WTC11 (cell line): ENCODE results near the gene AURKAIP1. TPM values are rescaled to one million over a fixed set of nuclear protein-coding genes. Genes with fewer than 3 reads are reported as not detected.

ENCODE experiments used
- ATAC-seq: fragments of 200-7000 bp; cut with Tn5 transposase; 2 replicates; pipeline ENCODE4 v1.10.0; 2021; ENCODE audit warnings: mild to moderate bottlenecking, moderate library complexity
- CTCF ChIA-PET: fragments of 300-600 bp; sonication (Branson Sonifier 250); formaldehyde crosslinking; loops from one replicate; lab custom pipeline; 2021; ENCODE audit warnings: antibody characterized with exemption; lab: Charles Lee
- POLR2A ChIA-PET: fragments of 350-600 bp; sonication (Branson Sonifier 250); formaldehyde crosslinking; loops from one replicate; lab custom pipeline; 2021; ENCODE audit warnings: antibody characterized with exemption; lab: Charles Lee
- DNase-seq: peaks from one replicate; pipeline ENCODE4 v3.0.0; 2021; ENCODE audit warnings: low spot score
- H3K27ac Mint-ChIP-seq: 2 replicates; pipeline ENCODE4 v1.8.0; 2021; ENCODE audit warnings: mixed read lengths
- H3K27me3 Mint-ChIP-seq: 2 replicates; pipeline ENCODE4 v1.8.0; 2021; ENCODE audit warnings: low read depth, mild to moderate bottlenecking, moderate library complexity, mixed read lengths
- H3K36me3 Mint-ChIP-seq: 2 replicates; pipeline ENCODE4 v1.8.0; 2021; ENCODE audit warnings: mixed read lengths
- H3K4me1 Mint-ChIP-seq: 2 replicates; pipeline ENCODE4 v1.8.0; 2022; ENCODE audit warnings: mixed read lengths
- H3K4me3 Mint-ChIP-seq: 2 replicates; pipeline ENCODE4 v1.8.0; 2021; ENCODE audit warnings: mild to moderate bottlenecking, moderate library complexity, mixed read lengths
- H3K9me3 Mint-ChIP-seq: 2 replicates; pipeline ENCODE4 v1.8.0; 2021; ENCODE audit warnings: mixed read lengths
- ARID4B ChIP-seq: sonication (generic); formaldehyde crosslinking; IDR thresholded peaks from 2 replicates; pipeline ENCODE4 v1.8.0; 2023; ENCODE audit warnings: missing genetic modification reagents, mild to moderate bottlenecking, borderline replicate concordance
- CTCF ChIP-seq: fragments of 200-600 bp; IDR thresholded peaks from 2 replicates; pipeline ENCODE4 v1.8.0; 2022; ENCODE audit warnings: antibody characterized with exemption
- E2F1 ChIP-seq: sonication (generic); formaldehyde crosslinking; IDR thresholded peaks from 2 replicates; pipeline ENCODE4 v1.8.0; 2022; ENCODE audit warnings: mild to moderate bottlenecking, missing genetic modification reagents
- ETV6 ChIP-seq: sonication (generic); formaldehyde crosslinking; IDR thresholded peaks from 2 replicates; pipeline ENCODE4 v1.8.1; 2022; ENCODE audit warnings: mild to moderate bottlenecking, missing genetic modification reagents
- FOXP4 ChIP-seq: sonication (generic); formaldehyde crosslinking; IDR thresholded peaks from 2 replicates; pipeline ENCODE4 v1.8.0; 2022; ENCODE audit warnings: mild to moderate bottlenecking, missing genetic modification reagents
- JAZF1 ChIP-seq: fragments of 250-450 bp; sonication (Bioruptor Pico); IDR thresholded peaks from 2 replicates; pipeline ENCODE4 v1.9.0; 2021; ENCODE audit warnings: moderate library complexity, mild to moderate bottlenecking, inconsistent platforms
- MLX ChIP-seq: sonication (generic); formaldehyde crosslinking; IDR thresholded peaks from 2 replicates; pipeline ENCODE4 v1.8.1; 2023; ENCODE audit warnings: mild to moderate bottlenecking, missing genetic modification reagents, moderate library complexity
- TEAD4 ChIP-seq: sonication (generic); formaldehyde crosslinking; IDR thresholded peaks from 2 replicates; pipeline ENCODE4 v1.8.0; 2022; ENCODE audit warnings: mild to moderate bottlenecking, missing genetic modification reagents
- ZNF138 ChIP-seq: sonication (generic); formaldehyde crosslinking; conservative IDR thresholded peaks from 2 replicates; pipeline ENCODE4 v1.8.1; 2022; ENCODE audit warnings: mild to moderate bottlenecking, moderate library complexity, missing genetic modification reagents
- ZNF219 ChIP-seq: sonication (generic); formaldehyde crosslinking; IDR thresholded peaks from 2 replicates; pipeline ENCODE4 v1.8.0; 2023; ENCODE audit warnings: missing genetic modification reagents, mild to moderate bottlenecking, borderline replicate concordance
- ZNF317 ChIP-seq: sonication (generic); formaldehyde crosslinking; IDR thresholded peaks from 2 replicates; pipeline ENCODE4 v1.8.1; 2023; ENCODE audit warnings: low read depth, mild to moderate bottlenecking, moderate library complexity, missing genetic modification reagents, borderline replicate concordance
- ZNF396 ChIP-seq: fragments of 250-450 bp; sonication (Bioruptor Pico); IDR thresholded peaks from 2 replicates; pipeline ENCODE4 v1.8.0; 2021; ENCODE audit warnings: mild to moderate bottlenecking, moderate library complexity, borderline replicate concordance
- ZNF512 ChIP-seq: sonication (generic); formaldehyde crosslinking; IDR thresholded peaks from 2 replicates; pipeline ENCODE4 v1.8.1; 2022; ENCODE audit warnings: missing genetic modification reagents, borderline replicate concordance
- ZNF671 ChIP-seq: fragments of 250-450 bp; sonication (Bioruptor Pico); IDR thresholded peaks from 2 replicates; pipeline ENCODE4 v1.8.0; 2021; ENCODE audit warnings: mild to moderate bottlenecking
- total RNA-seq: library from RNA; stranded (reverse); gene quantifications from 3 replicates; pipeline ENCODE4 v1.2.3, GENCODE V29; 2021

AURKAIP1 gene
- total RNA-seq, 1 experiment from 2014 or later: 268 TPM

- TF ChIP-seq ZNF138 (CRISPR knock-in tag) (peak; percentile 97), ZNF671 (CRISPR knock-in tag) (peak; percentile 88), ARID4B (CRISPR knock-in tag) (peak; percentile 100), JAZF1 (CRISPR knock-in tag) (no peak), TEAD4 (CRISPR knock-in tag) (peak; percentile 100), CTCF (no peak), E2F1 (CRISPR knock-in tag) (peak; percentile 100), ETV6 (CRISPR knock-in tag) (peak; percentile 99)
- TF ChIP-seq, all 79 proteins: peak for 67
Measured at GRCh38 chr1:1334835-1335234, 40.2 kb downstream of the AURKAIP1 start (continued).

GRCh38 chr1:1333551-1334241 lies 41.3 kb downstream of the AURKAIP1 start:
- ATAC-seq (no peak), DNase-seq (no peak)
- peaks cover 4% of the 10 kb centered on the region for H3K9me3 Mint-ChIP-seq
- POLR2A ChIA-PET: no interaction called here
- no peak overlapping the region for H3K4me3 Mint-ChIP-seq
- H3K27ac Mint-ChIP-seq: no peak overlapping the region
- no peaks in the 10 kb centered on the region for H3K36me3 Mint-ChIP-seq
- no peak for TF ChIP-seq ZNF396 (CRISPR knock-in tag)
- no peak for TF ChIP-seq FOXP4
- no peak for TF ChIP-seq ZNF317 (CRISPR knock-in tag)
- TF ChIP-seq MLX: no peak
- no peak for TF ChIP-seq ZNF512 (CRISPR knock-in tag)
- no peak for TF ChIP-seq ZNF219 (CRISPR knock-in tag)
- TF ChIP-seq, all 79 proteins: peak for 0
- Mint-ChIP-seq H3K4me1 (no peaks in the 10 kb centered on the region), H3K27me3 (no peaks in the 10 kb centered on the region)
- CTCF ChIA-PET: interaction anchor here (0.7 kb wide), 1 partner anchor 33 kb away, joined by 4 read pairs; no protein-coding TSS in a partner anchor
